AG10803 (cell line): ENCODE results near the gene CHERP.

Experiments
- DNase-seq: peaks from one replicate; pipeline ENCODE4 v3.0.0; 2010; ENCODE audit warnings: low read depth
- H3K4me3 ChIP-seq: 2 replicates; pipeline ENCODE4 v1.5.1; 2011; ENCODE audit warnings: mild to moderate bottlenecking, low read length, control low read depth
- TF ChIP-seq, protein P1 (sequence below): conservative IDR thresholded peaks from 2 replicates; pipeline ENCODE4 v1.5.1; 2011; ENCODE audit warnings: mild to moderate bottlenecking, low read length, control low read depth, inconsistent platforms

Gene CHERP

DNA sequence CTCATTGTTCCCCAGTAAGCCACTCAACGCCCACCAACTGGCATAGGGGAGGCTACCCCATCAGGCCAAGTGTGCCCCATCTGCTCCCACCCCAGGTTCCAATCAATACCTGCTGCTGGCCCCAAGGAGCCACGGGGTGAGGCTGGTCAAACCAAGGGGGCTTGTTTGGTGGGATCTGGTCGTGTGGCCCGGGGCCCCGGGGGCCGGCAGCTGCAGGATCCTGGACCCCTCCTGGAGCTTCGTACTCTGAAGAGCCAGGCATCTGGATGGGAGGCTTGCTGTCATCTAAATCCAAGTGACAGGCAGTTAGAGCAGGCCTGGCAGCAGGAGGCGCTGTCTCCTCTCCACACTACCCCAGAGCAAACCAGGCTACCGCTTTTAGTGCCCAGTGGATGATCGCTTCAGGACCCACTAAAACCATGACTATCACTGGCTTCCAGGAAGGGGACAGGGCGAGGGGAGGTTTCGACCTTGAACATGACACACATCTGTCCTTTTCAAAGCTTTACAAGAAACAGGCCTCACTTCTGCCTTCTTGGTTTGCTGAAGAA is 14.2 kb downstream of the CHERP start:
- H3K4me3 ChIP-seq, result no peak overlapping the region
- DNase-seq, result no peak
- TF ChIP-seq, protein P1, sequence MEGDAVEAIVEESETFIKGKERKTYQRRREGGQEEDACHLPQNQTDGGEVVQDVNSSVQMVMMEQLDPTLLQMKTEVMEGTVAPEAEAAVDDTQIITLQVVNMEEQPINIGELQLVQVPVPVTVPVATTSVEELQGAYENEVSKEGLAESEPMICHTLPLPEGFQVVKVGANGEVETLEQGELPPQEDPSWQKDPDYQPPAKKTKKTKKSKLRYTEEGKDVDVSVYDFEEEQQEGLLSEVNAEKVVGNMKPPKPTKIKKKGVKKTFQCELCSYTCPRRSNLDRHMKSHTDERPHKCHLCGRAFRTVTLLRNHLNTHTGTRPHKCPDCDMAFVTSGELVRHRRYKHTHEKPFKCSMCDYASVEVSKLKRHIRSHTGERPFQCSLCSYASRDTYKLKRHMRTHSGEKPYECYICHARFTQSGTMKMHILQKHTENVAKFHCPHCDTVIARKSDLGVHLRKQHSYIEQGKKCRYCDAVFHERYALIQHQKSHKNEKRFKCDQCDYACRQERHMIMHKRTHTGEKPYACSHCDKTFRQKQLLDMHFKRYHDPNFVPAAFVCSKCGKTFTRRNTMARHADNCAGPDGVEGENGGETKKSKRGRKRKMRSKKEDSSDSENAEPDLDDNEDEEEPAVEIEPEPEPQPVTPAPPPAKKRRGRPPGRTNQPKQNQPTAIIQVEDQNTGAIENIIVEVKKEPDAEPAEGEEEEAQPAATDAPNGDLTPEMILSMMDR, result peak; percentile 28

DNA sequence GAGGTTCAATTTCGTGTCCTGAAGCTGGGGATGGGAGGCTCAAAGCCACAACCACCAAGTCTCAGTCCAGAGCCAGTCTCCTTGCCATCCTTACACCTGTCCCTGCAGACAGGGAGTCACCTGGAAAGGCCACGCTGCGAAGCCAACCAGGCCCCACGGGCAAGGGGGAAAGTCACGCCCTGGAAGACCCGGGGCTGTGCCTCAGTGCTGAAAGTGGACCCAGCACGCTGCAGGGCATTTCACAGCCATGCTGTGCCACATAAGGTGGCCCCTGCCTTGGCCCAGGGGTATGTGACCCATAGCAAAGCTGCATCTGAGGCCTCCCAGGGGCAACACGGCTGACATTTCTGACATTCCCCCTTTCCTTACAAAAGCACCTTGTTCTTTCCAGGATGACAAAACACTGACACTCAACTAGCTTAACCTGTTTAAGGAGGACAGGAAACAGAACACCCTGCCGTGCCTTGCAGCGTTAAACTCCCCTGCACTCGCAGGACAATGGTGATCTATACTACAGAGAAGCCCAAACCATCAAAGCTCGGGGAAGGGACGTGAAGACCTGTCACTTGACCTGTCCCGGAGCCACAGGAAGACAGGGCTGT is 14.8 kb downstream of the CHERP start:
- TF ChIP-seq, protein P1, result no peak
- H3K4me3 ChIP-seq, result no peak overlapping the region
- no peak for DNase-seq

DNA sequence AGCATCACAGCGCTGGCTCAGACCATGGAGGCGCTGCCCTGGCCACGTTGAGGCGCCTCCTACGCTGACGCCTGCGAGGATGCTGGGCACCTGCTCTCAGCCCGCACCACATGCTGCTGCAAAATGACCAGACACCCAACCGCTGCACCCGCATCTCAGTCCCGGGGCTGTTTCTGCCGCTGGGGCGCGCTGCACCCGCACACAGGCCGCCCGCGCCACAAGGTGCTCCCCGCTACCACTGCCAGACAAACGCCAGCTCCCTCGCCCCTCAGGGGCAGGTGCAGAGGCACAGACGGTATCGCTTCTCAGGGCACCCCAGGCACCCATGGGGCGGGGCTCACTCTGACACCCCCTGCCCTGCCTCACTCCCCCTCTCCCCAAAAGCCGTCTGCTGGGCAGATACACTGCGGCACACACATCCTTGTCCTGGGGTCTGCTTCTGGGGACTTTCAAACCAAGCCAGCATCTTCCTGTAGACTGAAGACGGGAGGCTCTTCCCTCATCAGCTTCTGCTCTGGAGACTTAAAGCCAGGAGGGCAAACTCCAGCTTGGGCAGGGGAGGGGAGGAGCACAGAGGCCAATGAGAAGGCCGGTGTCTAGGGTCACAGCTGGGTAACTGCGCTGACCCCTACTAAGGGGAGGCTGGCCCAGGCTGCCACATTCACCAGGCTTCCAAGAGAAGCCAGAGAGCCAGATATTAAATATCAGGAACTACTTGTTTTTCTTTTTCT is 16.3 kb downstream of the CHERP start:
- no peak overlapping the region for H3K4me3 ChIP-seq
- no peak for DNase-seq
- TF ChIP-seq, protein P1, result no peak

DNA sequence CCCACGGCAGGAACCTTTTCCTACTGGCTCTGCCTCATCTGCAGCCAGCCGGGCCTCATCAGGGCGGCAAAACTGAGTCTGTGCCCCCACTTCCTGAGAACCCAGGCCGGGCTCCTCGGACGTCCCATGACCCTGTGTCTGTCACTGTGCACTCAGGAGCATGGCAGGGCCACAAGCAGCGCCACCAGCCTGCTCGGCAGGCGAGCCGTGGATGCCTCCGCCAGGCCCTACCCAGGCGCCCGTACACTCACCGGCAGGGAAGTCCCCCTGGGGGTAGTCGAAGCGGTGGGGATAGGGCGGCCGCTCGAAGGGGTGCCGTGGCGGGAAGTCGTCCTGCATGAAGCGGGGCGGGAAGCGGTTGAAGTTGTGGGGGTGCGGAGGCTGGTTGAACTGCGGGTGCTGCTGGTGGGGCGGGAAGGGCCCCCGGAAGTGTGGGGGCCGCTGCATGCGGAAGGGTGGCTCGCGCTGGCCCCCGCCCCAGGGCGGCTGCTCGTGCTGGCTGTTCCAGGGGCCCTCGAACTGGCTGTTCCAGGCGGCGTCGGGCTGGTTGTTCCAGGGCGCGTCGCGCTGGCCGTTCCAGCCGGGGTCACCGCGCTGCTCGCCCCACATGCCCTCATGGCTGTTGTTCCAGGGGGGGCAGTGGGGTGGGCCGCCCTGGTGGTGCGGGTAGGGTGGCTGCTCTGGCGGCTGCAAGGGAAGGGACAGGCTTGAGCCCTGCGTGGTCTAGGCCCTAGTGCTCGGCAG is 17.1 kb downstream of the CHERP start:
- no peak overlapping the region for H3K4me3 ChIP-seq
- TF ChIP-seq, protein P1, result no peak
- DNase-seq, result no peak

DNA sequence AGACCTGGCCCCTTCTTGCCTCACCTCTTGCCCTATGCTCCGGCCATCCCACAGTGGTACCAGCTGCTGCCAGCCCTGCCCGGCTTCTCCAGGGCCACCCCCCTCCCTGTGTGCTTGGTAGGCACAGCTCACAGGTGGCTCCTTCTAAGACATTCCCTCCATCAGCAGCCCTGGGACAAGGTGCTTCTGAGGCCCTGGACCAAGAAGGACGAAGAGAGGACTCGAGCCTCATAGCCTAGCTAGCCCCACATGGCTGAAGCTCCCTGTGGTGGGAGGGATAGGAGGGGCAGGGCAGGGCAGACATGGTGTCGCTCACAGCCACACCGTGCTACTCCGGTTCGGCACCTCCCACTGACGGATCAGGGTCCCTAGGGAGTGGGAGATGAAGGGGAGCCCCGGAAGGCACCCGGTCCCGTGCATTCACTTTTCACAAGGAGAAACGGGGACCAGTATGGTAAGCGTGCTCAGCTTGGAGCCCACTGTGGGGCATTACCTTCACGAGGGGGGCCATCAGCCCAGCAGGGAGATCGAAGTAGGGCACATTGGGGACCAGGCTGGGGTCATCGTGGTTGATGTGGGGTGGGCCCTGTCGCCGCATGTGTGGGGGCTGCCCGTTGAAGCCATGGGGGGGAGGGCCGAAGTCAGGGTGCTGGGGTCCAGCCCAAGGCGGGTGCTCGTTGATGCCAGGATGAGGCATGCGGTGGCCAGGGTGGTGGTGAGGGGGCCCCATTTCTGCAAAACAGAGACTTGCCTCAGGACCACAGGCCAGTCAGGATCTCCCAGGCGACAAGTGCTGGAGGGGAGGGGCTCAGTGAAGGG is 19.5 kb downstream of the CHERP start:
- TF ChIP-seq, protein P1, result no peak
- DNase-seq, result no peak
- H3K4me3 ChIP-seq, result no peak overlapping the region

DNA sequence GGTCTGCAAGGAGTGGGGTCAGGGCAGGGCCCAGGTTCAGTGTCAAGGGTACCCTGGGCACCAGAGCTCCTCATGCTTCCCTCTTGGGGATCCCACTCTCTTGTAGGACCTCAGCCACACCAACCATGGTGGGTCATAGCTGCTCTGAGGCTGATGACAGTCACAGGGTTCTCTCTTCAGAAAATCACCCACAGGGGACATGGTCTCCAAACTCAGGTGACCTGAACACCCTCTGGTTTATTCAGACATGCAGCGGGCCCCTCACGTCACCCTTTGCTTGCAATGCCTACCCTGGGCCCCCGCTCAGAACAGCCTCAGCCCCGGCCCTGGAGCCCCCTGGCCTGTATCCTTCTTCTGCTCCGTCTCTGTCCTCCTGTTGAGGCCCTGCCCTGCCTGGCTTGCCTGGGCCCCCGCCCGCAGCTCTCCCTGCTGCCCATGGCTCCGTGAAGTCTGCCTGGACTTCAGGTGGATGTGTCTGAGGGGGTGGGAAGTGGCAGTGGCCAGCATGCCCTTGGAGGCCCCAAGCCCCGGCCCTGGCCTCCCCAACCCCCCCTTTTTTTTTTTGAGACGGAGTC is 20.4 kb downstream of the CHERP start:
- DNase-seq, result no peak
- TF ChIP-seq, protein P1, result no peak
- H3K4me3 ChIP-seq, result no peak overlapping the region
